GM12873 (cell line): ENCODE results near the gene SLC22A7.

ENCODE experiments used
- TF ChIP-seq, protein P1 (sequence below): IDR thresholded peaks from 2 replicates; pipeline ENCODE4 v1.5.1; 2012; ENCODE audit warnings: low read depth, mild to moderate bottlenecking, moderate library complexity, low read length, control low read depth; ENCODE audit not compliant: insufficient read depth; ENCODE audit errors: missing control alignments

SLC22A7 gene

DNA sequence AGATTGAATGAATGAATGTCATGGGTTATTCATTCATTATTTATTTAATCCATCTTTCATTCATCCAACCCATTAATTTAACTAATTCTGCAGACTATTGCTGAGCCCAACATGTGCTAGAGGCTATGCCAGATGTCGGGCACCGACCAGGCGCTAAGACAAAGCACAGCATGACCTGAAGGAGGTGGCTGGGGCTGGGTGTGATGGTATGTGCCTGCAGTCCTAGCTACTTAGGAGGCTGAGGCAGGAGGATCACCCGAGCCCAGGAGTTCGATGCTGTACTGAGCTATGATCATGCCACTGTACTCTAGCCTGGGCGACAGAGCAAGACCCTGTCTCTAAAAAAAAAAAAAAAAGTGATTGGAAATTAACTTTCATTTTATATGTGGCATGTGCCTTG, 5.7 kb upstream of the SLC22A7 start:
- TF ChIP-seq, protein P1, sequence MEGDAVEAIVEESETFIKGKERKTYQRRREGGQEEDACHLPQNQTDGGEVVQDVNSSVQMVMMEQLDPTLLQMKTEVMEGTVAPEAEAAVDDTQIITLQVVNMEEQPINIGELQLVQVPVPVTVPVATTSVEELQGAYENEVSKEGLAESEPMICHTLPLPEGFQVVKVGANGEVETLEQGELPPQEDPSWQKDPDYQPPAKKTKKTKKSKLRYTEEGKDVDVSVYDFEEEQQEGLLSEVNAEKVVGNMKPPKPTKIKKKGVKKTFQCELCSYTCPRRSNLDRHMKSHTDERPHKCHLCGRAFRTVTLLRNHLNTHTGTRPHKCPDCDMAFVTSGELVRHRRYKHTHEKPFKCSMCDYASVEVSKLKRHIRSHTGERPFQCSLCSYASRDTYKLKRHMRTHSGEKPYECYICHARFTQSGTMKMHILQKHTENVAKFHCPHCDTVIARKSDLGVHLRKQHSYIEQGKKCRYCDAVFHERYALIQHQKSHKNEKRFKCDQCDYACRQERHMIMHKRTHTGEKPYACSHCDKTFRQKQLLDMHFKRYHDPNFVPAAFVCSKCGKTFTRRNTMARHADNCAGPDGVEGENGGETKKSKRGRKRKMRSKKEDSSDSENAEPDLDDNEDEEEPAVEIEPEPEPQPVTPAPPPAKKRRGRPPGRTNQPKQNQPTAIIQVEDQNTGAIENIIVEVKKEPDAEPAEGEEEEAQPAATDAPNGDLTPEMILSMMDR = no peak

DNA sequence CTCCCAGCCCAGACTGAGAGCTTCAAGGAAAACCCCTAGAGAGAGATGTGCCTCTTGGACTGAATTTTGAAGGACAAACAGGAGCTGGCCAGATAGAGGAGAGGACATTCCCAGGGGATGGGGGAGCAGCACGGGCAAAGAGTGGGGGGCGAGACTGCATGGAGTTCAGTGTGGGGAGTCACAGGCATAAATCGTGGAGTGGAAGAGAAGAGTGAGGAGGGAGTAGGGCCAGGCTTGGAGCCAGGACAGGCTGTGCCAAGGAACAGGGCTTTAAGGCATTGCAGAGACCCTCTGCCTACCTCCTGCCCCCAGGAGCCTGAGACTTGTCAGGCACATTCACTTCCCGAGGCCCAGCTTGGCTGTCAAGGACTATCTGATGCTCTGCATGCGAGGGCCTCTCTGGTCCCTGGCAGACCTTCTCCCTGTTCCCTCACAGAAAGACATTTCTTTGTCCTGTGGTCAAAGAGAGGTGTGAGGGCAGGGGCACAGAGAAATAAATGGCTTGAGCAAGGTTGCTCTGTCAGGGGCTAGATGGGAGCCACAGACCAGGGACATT, 5.2 kb upstream of the SLC22A7 start:
- TF ChIP-seq, protein P1 = no peak

DNA sequence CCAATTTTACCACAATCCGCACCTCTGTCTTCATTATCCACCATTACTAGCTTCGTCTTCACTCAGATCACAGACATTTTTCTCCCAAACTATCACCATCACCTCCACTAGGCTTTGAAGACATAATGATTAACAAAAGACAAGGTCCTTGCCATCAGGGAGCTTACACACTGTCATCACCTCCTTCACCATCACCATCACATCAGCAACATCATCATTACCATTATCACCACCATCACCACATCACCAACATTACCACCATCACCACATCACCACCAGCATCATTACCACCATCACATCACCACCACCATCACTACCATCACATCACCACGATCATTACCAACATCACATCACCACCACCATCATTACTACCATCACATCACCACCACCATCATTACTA, 4.4 kb upstream of the SLC22A7 start:
- TF ChIP-seq, protein P1 = no peak

DNA sequence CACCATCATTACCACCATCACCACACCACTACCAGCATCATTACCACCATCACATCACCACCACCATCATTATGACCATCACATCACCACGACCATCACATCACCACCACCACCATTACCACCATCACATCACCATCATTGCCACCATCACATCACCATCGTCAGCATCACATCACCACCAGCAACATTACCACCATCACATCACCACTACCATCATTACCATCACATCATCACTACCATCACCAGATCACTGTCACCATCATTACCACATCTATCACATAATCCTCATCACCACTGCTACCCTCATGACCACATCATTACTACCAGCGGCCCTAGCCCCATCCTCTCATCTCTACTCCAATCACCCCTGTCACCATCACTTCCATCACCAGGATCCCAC, 3.5 kb upstream of the SLC22A7 start:
- TF ChIP-seq, protein P1 = no peak

DNA sequence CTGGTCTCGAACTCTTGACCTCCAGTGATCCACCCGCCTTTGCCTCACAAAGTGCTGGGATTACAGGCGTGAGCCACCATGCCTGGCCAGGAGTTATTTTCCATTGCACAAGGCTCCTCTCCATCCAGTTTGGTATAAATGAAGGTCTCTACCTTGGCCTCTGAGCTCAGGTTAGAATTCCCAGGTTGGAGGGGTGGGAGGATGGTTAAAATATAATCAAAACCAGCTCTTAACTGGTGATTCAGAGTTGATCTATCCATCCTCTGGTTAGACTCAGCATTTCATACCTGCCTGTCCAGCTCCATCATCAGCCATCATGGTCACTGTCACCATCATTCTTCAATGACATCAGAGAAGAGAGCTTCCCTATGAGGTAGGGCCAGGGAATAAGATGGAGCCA, 2.6 kb upstream of the SLC22A7 start:
- TF ChIP-seq, protein P1 = no peak

DNA sequence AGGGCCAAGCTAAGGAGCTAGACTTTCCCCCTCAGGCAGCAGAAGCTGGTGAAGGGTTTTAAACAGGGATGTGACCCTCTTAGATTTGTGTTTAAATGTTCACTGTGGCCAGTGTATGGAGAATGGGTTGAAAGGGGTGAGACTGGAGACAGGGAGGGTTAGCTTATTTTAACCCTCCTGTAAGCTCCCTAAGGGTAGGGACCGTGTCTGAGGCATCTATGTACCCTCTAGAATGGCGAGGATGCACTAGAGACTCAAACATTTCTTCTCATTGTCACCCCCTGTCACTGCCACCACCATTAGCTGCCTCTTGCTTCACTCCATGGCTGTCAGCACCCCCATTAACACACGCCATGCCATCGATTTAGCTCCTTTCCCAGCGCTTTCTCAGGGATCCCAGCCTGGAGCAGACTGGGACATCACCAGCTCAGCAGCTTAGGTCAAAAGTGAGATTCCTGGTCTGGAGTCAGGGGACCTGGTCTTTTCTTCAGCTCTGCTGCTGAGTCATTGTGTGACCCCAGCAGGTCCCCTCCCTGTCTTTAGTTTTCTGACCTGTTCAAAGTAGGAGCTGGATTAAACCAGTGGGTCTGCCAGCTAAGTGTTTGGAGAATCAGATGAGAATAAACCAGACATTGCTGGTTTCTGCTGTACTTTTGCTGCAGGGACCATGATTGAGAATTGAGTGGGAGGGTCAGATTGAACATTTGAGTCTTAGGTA, 1.1 kb upstream of the SLC22A7 start:
- TF ChIP-seq, protein P1 = no peak

DNA sequence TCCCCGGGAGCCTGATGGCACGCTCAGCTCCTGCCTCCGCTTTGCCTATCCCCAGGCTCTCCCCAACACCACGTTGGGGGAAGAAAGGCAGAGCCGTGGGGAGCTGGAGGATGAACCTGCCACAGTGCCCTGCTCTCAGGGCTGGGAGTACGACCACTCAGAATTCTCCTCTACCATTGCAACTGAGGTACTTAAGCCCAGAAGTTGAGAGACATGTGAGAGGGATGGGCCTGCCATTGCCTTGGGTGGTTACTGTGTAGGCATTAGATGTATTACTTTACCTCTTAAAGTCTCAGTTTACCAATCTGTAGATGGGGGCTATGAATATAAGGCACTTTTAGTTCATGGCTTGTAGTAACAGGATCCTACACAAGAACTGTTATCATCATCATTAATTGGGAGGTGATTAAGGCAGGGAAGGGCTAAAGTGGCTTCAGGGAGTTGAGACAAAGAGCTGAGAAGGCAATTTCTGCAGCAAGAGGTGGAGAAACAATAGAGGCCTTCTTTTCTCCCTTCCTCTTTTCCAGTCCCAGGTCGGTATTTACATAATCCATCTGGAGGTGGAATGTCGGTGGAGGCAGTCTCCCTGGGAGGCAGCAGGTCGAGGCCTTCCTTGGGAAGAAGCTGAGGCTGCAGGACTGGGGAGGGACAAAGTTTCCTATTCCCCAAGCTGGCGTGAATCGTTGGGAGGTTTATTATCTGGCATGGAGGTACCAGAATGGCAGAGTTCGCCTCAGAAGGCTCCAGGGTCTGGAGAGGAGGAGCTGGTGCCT, 691 bp downstream of the SLC22A7 start:
- TF ChIP-seq, protein P1 = no peak
